WTC11 (cell line): Measurements from ENCODE around the gene CCDC112. TPM values are rescaled to one million over a fixed set of nuclear protein-coding genes. Genes with fewer than 3 reads are reported as not detected.

Experiments used
- ATAC-seq: fragments of 200-7000 bp; cut with Tn5 transposase; 2 replicates; pipeline ENCODE4 v1.10.0; 2021; ENCODE audit warnings: mild to moderate bottlenecking, moderate library complexity
- CTCF ChIA-PET: fragments of 300-600 bp; sonication (Branson Sonifier 250); formaldehyde crosslinking; loops from one replicate; lab custom pipeline; 2021; ENCODE audit warnings: antibody characterized with exemption; lab: Charles Lee
- POLR2A ChIA-PET: fragments of 350-600 bp; sonication (Branson Sonifier 250); formaldehyde crosslinking; loops from one replicate; lab custom pipeline; 2021; ENCODE audit warnings: antibody characterized with exemption; lab: Charles Lee
- DNase-seq: peaks from one replicate; pipeline ENCODE4 v3.0.0; 2021; ENCODE audit warnings: low spot score
- H3K27ac Mint-ChIP-seq: 2 replicates; pipeline ENCODE4 v1.8.0; 2021; ENCODE audit warnings: mixed read lengths
- H3K27me3 Mint-ChIP-seq: 2 replicates; pipeline ENCODE4 v1.8.0; 2021; ENCODE audit warnings: low read depth, mild to moderate bottlenecking, moderate library complexity, mixed read lengths
- H3K36me3 Mint-ChIP-seq: 2 replicates; pipeline ENCODE4 v1.8.0; 2021; ENCODE audit warnings: mixed read lengths
- H3K4me1 Mint-ChIP-seq: 2 replicates; pipeline ENCODE4 v1.8.0; 2022; ENCODE audit warnings: mixed read lengths
- H3K4me3 Mint-ChIP-seq: 2 replicates; pipeline ENCODE4 v1.8.0; 2021; ENCODE audit warnings: mild to moderate bottlenecking, moderate library complexity, mixed read lengths
- H3K9me3 Mint-ChIP-seq: 2 replicates; pipeline ENCODE4 v1.8.0; 2021; ENCODE audit warnings: mixed read lengths
- CREB1 ChIP-seq: sonication (generic); formaldehyde crosslinking; IDR thresholded peaks from 2 replicates; pipeline ENCODE4 v1.8.0; 2023; ENCODE audit warnings: mild to moderate bottlenecking, missing genetic modification reagents
- CREM ChIP-seq: sonication (generic); formaldehyde crosslinking; IDR thresholded peaks from 2 replicates; pipeline ENCODE4 v1.8.1; 2022; ENCODE audit warnings: mild to moderate bottlenecking, missing genetic modification reagents, moderate library complexity
- E2F4 ChIP-seq: sonication (generic); formaldehyde crosslinking; IDR thresholded peaks from 2 replicates; pipeline ENCODE4 v1.8.1; 2022; ENCODE audit warnings: low read depth, mild to moderate bottlenecking, moderate library complexity, missing genetic modification reagents, borderline replicate concordance
- E2F5 ChIP-seq: sonication (generic); formaldehyde crosslinking; IDR thresholded peaks from 2 replicates; pipeline ENCODE4 v1.8.1; 2022; ENCODE audit warnings: mild to moderate bottlenecking, moderate library complexity, missing genetic modification reagents
- FOXP1 ChIP-seq: sonication (generic); formaldehyde crosslinking; IDR thresholded peaks from 2 replicates; pipeline ENCODE4 v1.8.0; 2022; ENCODE audit warnings: missing genetic modification reagents, mild to moderate bottlenecking, moderate library complexity, borderline replicate concordance
- GABPB1 ChIP-seq: sonication (generic); formaldehyde crosslinking; IDR thresholded peaks from 2 replicates; pipeline ENCODE4 v1.8.1; 2023; ENCODE audit warnings: mild to moderate bottlenecking, missing genetic modification reagents
- GTF2I ChIP-seq: fragments of 250-450 bp; sonication (Bioruptor Pico); conservative IDR thresholded peaks from 2 replicates; pipeline ENCODE4 v1.4.0; 2021; ENCODE audit warnings: mild to moderate bottlenecking
- HMGA2 ChIP-seq: fragments of 250-450 bp; sonication (Bioruptor Pico); IDR thresholded peaks from 2 replicates; pipeline ENCODE4 v1.4.0; 2021; ENCODE audit warnings: mild to moderate bottlenecking, moderate library complexity
- MLX ChIP-seq: sonication (generic); formaldehyde crosslinking; IDR thresholded peaks from 2 replicates; pipeline ENCODE4 v1.8.1; 2023; ENCODE audit warnings: mild to moderate bottlenecking, missing genetic modification reagents, moderate library complexity
- NFATC4 ChIP-seq: fragments of 250-450 bp; sonication (Bioruptor Pico); IDR thresholded peaks from 2 replicates; pipeline ENCODE4 v1.9.0; 2021; ENCODE audit warnings: mild to moderate bottlenecking
- NR1H2 ChIP-seq: sonication (generic); formaldehyde crosslinking; IDR thresholded peaks from 2 replicates; pipeline ENCODE4 v1.9.0; 2021; ENCODE audit warnings: mild to moderate bottlenecking, moderate library complexity, missing genetic modification reagents
- RELA ChIP-seq: sonication (generic); formaldehyde crosslinking; IDR thresholded peaks from 2 replicates; pipeline ENCODE4 v1.8.1; 2022; ENCODE audit warnings: missing genetic modification reagents, mild to moderate bottlenecking, borderline replicate concordance
- SMAD3 ChIP-seq: sonication (generic); formaldehyde crosslinking; IDR thresholded peaks from 2 replicates; pipeline ENCODE4 v1.8.0; 2022; ENCODE audit warnings: missing genetic modification reagents, mild to moderate bottlenecking, borderline replicate concordance
- SMAD4 ChIP-seq: sonication (generic); formaldehyde crosslinking; IDR thresholded peaks from 2 replicates; pipeline ENCODE4 v1.8.0; 2022; ENCODE audit warnings: mild to moderate bottlenecking, missing genetic modification reagents
- STAT6 ChIP-seq: sonication (generic); formaldehyde crosslinking; conservative IDR thresholded peaks from 2 replicates; pipeline ENCODE4 v1.8.1; 2023; ENCODE audit warnings: mild to moderate bottlenecking, low read depth, missing genetic modification reagents, moderate library complexity
- TEAD1 ChIP-seq: sonication (generic); formaldehyde crosslinking; IDR thresholded peaks from 2 replicates; pipeline ENCODE4 v1.8.0; 2022; ENCODE audit warnings: mild to moderate bottlenecking, missing genetic modification reagents
- ZNF121 ChIP-seq: sonication (generic); formaldehyde crosslinking; IDR thresholded peaks from 2 replicates; pipeline ENCODE4 v1.8.0; 2023; ENCODE audit warnings: missing genetic modification reagents
- ZNF138 ChIP-seq: sonication (generic); formaldehyde crosslinking; conservative IDR thresholded peaks from 2 replicates; pipeline ENCODE4 v1.8.1; 2022; ENCODE audit warnings: mild to moderate bottlenecking, moderate library complexity, missing genetic modification reagents
- ZNF423 ChIP-seq: fragments of 250-450 bp; sonication (Bioruptor Pico); IDR thresholded peaks from 2 replicates; pipeline ENCODE4 v2.1.2; 2022; ENCODE audit warnings: mild to moderate bottlenecking, moderate library complexity
- ZNF512 ChIP-seq: sonication (generic); formaldehyde crosslinking; IDR thresholded peaks from 2 replicates; pipeline ENCODE4 v1.8.1; 2022; ENCODE audit warnings: missing genetic modification reagents, borderline replicate concordance
- total RNA-seq: library from RNA; stranded (reverse); gene quantifications from 3 replicates; pipeline ENCODE4 v1.2.3, GENCODE V29; 2021

The CCDC112 gene
- total RNA-seq, 1 experiment from 2014 or later = 12.2 TPM

- no peak for TF ChIP-seq TEAD1 (CRISPR knock-in tag)
- TF ChIP-seq E2F5 (CRISPR knock-in tag) = no peak
These were observed 12.4 kb upstream of the CCDC112 start (continued) for GRCh38 chr5:115308815-115309214.

GRCh38 chr5:115306011-115306536, 9.6 kb upstream of the CCDC112 start:
- CTCF ChIA-PET = interaction anchor here (1.5 to 5.2 kb wide), 2 partner anchors 208 to 269 kb away, joined by 4 to 73 read pairs; no protein-coding TSS in a partner anchor
- Mint-ChIP-seq H3K4me3 (no peak overlapping the region), H3K27ac (no peak overlapping the region), H3K4me1 (peaks cover 14% of the 10 kb centered on the region), H3K27me3 (no peaks in the 10 kb centered on the region), H3K36me3 (no peaks in the 10 kb centered on the region), H3K9me3 (peaks cover 9% of the 10 kb centered on the region; the same call in 1 of the 2 replicates)
- ATAC-seq (peak; percentile 56; the same call in 1 of the 2 replicates), DNase-seq (no peak)
- TF ChIP-seq ZNF138 (no peak), MLX (CRISPR knock-in tag) (no peak), SMAD3 (no peak)
- POLR2A ChIA-PET = no interaction called here

GRCh38 chr5:115304496-115304895, 8.0 kb upstream of the CCDC112 start:
- no peak overlapping the region for H3K27ac Mint-ChIP-seq
- CTCF ChIA-PET = no interaction called here
- DNase-seq = no peak
- TF ChIP-seq GTF2I (CRISPR knock-in tag) (no peak), ZNF121 (CRISPR knock-in tag) (no peak), SMAD4 (CRISPR knock-in tag) (no peak), ZNF512 (CRISPR knock-in tag) (no peak), CREM (CRISPR knock-in tag) (no peak)
- TF ChIP-seq, all 79 proteins: peak for 0
- Mint-ChIP-seq H3K4me1 (peaks cover 9% of the 10 kb centered on the region), H3K9me3 (peaks cover 9% of the 10 kb centered on the region; the same call in 1 of the 2 replicates), H3K4me3 (no peak overlapping the region), H3K27me3 (no peaks in the 10 kb centered on the region), H3K36me3 (no peaks in the 10 kb centered on the region)
- POLR2A ChIA-PET = no interaction called here
- ATAC-seq = no peak

- H3K4me3 Mint-ChIP-seq = no peak overlapping the region
- CTCF ChIA-PET = no interaction called here
- POLR2A ChIA-PET = no interaction called here
These were observed 2.4 kb upstream of the CCDC112 start for GRCh38 chr5:115298811-115299210.

More at GRCh38 chr5:115298811-115299210, 2.4 kb upstream of the CCDC112 start:
- H3K27ac Mint-ChIP-seq = no peak overlapping the region
- no peak for DNase-seq
- peaks cover 3% of the 10 kb centered on the region; the same call in 1 of the 2 replicates for H3K9me3 Mint-ChIP-seq
- TF ChIP-seq CREB1 (no peak), RELA (no peak), GABPB1 (CRISPR knock-in tag) (no peak), E2F4 (no peak), HMGA2 (CRISPR knock-in tag) (no peak), ZNF423 (no peak), STAT6 (CRISPR knock-in tag) (no peak), FOXP1 (CRISPR knock-in tag) (no peak), SMAD3 (no peak), NR1H2 (CRISPR knock-in tag) (no peak), NFATC4 (CRISPR knock-in tag) (no peak)
- no peak for ATAC-seq
- H3K4me1 Mint-ChIP-seq = peaks cover 12% of the 10 kb centered on the region
- no peaks in the 10 kb centered on the region for H3K36me3 Mint-ChIP-seq
- H3K27me3 Mint-ChIP-seq = peaks cover 5% of the 10 kb centered on the region
